ENCODE data around the gene KLF14.
"Not testable (repeated sequence)": the region's sequence is repeated elsewhere in the genome, so short reads cannot be mapped to it uniquely, and the experiment has no call there.

KLF14 gene

DNA sequence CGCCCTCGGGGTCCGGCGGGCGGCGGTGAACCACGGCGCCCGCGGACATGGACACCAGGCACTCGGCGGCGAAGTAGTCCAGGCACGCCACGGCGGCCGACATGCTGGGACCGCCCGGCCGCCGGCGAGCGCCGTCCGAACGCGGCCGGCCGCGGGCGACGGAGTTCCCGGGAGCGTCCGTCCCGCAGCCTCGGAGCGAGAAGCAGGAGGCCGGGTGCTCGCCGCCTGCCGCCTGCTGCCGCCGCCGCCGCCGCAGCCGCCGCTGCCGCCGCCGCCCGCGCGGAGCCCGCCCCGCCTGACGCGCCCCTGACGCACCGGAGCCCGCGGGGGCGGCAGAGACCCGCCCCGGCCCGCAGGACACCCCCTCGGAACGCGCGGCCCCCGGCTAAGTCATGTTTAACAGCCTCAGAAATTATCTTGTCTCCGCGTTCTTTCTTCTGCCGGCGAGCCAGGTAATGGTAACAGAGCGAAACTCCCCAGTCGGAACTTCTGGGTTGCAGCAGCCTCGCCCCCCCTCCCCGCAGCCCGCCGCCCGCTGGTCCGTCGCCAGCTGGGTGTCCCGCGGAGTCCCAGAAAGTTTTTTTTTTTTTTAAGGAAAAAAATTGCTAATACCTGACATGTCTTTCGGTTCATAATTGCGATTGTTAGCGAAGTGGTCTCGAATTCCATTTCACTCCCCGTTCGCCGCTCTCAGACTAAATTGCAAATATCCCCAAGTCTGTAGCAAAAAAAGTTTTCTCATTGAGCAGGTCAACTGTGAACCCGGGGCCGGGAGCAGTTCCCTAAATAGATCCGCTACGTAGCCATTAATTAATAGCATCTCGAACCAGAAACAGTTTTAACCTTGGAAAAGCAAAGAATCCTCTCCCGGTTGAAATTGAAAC lies at the start of gene KLF14:
Gene KLF14 (minus strand): TSS at position 277 of the 884 bp plus-strand sequence. CDS start 174 bp downstream, at position 103.
- no peak for DNase-seq (ENCODE audit: low read depth)

DNA sequence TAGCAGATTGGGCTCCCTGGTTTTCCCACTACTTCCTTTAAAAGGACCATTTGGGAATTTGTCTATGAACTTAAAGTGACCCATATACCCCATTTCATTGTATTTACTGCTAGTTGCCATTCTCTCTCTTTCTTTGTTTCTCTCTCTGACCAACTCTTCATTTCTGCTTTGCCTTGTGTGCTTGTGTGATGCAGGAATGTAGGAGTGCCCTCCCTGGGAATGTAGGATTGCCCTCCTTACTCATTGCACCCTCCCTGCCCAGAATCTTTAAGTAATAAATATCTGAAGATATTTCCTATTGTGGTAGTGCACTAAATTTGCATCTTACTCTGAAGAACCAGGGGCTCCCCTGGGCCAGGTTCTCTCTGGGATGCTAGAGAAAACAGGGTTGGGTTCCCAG lies 47.3 kb upstream of the KLF14 start:
- no peak for DNase-seq (ENCODE audit: low read depth)

DNA sequence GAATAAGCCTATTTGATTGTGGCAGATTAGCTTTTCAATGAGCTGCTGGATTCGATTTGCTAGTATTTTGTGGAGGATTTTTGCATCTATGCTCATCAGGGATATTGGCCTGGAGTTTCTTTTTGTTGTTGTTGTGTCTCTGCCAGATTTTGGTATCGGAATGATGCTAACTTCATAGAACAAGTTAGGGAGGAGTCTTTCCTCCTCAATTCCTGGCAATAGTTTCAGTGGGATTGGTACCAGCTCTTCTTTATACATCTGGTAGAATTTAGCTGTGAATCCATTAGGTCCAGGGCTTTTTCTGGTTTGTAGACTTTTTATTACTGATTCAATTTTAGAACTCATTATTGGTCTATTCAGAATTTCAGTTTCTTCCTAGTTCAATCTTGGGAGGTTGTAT lies 43.4 kb upstream of the KLF14 start:
- no peak for DNase-seq (ENCODE audit: low read depth)

DNA sequence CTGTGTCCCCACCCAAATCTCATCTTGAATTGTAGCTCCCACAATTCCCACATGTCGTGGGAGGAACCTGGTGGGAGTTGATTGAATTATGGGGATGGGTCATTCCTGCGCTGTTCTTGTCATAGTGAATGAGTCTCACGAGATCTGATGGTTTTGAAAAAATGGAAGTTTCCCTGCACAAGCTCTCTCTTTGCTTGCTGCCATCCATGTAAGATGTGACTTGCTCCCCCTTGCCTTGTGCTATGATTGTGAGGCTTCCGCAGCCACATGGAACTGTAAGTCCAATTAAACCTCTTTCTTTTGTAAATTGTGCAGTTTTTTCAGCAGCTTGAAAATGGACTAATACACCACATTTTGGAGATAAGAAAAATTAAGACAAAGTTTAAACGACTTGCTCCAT lies 38.4 kb upstream of the KLF14 start:
- not testable (repeated sequence) for DNase-seq (ENCODE audit: low read depth)

DNA sequence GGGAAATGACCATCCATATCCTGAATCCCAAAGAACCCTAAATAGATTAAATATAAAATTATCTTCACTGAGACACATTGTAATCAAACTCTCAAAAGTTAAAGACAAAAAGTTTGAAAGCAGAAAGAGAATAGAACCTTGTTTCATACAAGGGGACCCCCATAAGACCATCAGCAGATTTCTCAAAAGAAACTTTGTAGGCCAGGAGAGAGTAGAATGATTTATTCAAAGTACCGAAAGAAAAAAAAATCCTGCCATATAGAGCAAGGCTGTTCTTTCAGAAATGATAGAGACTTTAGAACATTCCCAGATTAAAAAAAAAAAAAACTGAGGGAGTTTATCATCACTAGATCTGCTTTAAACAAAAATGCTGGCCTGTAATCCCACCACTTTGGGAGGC lies 34.8 kb upstream of the KLF14 start:
- DNase-seq (ENCODE audit: low read depth), result no peak

DNA sequence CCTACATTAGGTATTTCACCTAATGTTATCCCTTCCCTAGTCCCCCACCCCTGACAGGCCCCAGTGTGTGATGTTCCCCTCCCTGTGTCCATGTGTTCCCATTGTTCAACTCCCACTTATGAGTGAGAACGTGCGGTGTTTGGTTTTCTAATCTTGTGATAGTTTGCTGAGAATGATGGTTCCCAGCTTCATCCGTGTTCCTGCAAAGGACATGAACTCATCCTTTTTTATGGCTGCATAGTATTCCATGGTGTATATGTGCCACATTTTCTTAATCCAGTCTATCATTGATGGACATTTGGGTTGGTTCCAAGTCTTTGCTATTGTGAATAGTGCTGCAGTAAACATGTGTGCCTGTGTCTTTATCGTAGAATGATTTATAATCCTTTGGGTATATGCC lies 30.6 kb upstream of the KLF14 start:
- not testable (repeated sequence) for DNase-seq (ENCODE audit: low read depth)

DNA sequence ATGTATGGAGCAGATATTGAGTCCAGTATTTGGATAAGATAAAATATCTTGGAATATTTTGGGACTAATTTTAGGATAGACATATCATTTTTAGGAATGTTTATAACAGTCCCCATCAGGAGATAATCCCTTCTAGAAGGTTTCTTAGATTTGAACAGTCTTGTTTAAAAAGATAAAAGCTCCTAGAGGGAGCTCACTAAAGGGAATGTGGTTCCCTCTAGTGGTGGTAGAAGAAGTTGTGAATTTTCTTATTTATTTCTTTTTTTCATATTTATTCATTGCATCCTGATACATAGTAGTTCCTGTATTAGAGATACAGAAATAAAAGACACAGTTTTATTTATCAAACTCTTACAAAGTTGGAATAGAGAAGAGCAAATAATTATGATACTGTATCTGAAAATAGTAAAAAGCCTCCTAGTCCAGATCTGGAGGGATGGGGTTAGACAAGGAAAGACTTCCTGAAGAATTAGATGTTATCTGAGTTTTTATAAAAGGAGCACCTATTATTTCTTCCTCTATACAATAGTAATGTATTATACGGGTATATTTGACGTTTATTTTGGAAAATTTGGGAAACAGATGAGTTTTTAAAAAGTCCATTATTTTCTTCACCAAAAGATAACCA lies 24.5 kb upstream of the KLF14 start:
- DNase-seq (ENCODE audit: low read depth), result no peak

DNA sequence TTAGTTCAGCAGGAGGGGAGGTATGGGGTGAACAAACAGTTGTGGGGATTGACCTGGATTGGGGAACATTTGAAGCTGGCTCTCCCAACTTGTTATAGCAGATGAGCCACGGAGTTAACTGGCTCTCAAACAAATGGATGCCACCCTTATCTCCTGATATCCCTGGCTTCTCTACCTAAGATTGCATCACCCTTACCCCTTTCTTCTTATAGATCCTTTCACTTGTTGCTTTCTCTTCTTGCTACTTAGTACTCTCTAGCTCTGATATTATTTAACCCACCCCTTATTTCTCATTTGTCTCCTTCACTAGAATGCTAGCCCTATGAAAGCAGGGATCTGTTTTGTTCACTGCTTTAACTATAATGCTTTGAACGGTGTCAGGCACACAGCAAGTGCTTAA lies 22.3 kb upstream of the KLF14 start:
- DNase-seq (ENCODE audit: low read depth), result no peak

DNA sequence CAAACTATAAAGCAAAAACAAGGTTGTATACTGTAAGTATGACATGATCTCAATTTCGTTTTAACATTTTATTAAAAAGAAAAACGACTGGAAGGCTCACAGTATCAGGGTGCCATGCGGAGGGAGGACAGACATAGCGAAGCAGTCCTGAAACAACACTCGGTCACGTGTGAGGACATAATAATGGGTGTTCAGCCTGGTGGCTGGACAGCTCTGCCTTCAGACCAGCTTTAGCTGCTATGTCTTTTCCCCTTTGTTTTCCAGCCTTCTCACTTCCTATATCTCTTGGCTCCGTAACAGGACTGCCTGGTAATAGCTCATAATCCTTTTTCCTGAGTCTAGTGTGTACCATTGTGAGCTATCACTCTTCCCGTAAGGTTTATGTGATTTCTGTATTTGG lies 18.4 kb upstream of the KLF14 start:
- DNase-seq (ENCODE audit: low read depth), result no peak

DNA sequence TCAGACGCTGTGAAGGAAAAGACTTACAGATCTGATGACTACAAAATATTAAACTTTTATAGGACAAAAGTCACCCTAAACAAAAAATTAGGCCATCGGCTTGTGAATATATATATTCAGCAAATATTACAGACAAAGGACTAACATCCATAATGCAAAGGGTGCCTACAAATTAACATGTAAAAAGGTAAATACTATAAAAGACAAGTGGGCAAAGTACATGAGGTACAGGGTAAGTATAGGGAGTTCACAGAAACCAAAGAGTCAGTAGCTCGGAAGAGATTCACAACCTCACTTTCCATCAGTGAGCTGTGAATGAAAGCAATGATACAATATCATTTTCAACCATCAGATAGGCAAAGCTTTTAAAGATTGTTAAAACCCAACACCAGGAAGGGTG lies 16.7 kb upstream of the KLF14 start:
- DNase-seq (ENCODE audit: low read depth), result no peak

DNA sequence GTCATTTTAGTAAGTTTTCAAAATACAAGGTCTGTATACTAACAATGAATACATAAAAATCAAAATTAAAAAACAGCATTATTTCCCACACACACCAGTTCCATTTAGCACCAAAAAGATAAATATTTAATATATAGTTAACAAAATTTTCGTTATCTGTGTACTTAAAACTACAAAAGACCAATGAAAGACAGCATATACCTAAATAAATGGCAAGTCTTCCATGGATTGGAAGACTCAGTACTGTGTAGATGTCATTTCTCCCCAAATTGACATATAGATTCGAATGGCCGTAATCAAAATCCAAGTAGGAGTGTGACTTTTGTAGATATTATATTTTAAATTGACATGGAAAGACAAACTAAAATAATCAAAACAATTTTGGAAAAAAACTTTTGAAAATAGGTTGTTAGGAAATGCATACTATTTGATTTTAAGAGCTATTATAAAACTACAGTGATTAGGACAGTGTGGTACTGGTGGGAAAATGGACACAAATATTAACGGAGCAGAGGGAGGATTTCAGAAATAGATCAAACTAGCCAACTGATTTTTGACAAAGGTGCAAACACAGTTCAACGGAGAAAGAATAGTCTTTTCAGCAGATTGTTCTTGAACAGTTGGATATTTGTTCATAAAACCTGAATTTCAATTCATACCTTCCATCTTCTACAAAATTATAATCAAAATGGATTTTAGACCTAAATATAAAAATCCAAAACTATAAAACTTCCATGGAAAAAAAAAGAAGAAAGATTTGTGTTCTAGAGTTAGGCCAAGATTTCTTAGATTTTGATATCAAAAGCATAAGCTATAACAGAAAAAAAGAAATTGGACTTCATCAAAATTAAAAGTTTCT lies 14.8 kb upstream of the KLF14 start:
- no peak for DNase-seq (ENCODE audit: low read depth)

DNA sequence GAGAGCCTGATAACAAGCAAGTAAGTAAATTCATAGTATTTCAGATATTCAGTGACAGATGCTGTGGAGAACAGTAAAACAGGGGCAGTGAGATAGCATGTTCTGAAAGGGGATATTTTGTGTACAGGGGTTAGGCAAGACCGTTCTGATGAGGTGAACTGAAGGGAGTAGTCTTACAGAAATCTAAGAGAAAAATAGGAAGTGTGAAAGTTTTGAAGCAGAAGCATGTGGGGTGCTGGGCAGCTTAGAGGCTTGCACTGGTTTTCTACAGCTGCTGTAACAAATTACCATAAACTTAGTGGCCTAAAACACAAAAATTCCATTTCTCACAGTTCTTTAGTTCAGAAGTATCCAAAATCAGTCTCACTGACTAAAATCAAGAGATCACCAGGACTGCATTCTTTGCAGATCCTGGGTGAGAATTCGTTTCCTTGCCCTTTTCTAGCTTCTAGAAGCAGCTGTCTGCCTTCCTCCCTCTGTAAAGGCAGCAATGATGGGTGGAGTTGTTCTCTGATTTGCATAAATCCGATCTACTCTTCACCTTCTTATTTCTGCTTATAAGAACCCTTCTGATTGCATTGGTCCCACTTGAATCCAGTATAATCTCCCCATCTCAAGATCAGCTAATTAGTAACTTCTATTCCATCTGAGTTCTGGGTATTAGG lies 7.5 kb upstream of the KLF14 start:
- DNase-seq (ENCODE audit: low read depth), result no peak

DNA sequence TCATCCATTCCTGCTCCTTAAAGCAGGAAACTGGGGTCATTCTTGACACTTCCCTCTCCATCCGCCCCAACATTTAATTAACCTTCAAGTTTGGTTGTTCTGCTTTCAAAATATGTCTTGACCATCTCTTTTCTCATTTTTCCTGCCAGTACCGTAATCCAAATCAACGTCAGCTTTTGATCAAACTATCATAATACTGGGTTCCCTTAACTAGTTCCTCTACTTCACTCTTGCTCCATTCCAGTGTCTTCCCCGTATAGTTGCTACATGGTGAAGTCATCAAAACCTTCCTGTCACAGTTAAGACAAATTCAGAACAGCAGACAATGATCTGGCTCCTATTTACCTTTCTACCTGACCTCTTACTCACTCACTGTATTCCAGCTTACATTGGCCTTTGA lies 6.6 kb upstream of the KLF14 start:
- no peak for DNase-seq (ENCODE audit: low read depth)

DNA sequence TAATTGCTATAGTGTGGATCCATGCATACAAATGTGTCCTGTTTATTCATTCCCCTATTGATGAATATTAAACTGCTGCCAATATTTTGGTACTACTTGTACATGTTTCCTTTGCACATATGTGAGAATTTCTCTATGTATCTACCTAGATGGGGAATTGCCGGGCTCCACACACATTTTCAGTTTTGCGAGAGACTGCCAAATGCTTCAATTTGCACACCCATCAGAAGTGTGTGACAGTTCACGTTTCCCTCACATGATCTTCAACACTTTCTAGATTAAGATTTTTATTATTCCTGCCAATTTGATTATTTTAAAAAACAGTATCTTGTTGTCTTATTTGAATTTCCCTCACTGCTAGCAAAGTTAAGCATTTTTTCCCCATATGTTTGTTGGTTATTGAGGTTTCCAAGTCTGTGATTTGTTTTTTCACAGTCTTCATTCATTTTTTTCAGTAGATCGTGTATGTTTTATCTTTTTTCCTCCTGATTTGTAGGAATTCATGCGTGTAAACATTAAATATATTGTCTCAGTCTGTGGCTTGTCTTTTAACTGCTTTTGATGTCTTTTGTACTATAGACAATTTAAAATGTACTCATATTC lies 2.4 kb upstream of the KLF14 start:
- no peak for DNase-seq (ENCODE audit: low read depth)

DNA sequence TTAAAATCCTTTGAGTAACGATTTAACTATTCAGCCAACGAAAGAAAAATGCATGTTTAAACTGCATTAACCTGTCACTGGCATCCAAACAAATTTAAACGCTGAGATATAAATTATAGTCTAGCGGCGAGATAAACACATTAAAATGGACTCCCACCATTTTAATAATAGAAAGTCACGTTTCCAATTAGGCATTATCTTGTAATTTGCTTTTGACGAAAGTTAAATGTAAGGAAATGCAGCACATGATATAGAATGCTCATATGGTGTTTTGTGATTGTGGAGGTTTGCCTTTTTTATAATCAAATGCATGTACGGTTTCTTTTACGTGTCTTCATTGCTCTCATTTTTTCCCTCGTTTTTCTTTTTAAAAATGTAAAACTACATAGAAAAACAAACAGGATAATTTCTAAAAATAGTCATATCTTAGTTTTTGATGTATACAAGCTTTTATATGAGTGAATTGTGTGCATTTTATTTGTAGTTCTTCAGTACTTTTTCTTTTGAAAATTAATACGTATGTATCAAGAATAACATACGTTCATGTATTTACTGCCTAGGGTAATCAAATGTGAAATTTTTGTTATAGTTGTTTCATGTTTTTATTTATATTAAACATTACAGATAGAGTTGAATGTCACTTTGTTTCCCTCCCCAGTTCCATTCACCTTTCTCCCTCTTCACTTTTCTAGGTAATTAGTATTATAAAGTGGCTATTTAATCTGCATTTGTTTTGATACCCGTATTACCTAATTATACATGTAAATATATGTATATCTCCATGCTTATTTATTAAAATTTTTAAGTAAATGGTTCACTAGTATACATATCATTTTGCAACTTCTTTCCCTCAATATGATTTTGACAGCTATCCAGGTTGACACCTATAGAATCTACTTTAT lies 1.1 kb upstream of the KLF14 start:
- DNase-seq (ENCODE audit: low read depth), result no peak

DNA sequence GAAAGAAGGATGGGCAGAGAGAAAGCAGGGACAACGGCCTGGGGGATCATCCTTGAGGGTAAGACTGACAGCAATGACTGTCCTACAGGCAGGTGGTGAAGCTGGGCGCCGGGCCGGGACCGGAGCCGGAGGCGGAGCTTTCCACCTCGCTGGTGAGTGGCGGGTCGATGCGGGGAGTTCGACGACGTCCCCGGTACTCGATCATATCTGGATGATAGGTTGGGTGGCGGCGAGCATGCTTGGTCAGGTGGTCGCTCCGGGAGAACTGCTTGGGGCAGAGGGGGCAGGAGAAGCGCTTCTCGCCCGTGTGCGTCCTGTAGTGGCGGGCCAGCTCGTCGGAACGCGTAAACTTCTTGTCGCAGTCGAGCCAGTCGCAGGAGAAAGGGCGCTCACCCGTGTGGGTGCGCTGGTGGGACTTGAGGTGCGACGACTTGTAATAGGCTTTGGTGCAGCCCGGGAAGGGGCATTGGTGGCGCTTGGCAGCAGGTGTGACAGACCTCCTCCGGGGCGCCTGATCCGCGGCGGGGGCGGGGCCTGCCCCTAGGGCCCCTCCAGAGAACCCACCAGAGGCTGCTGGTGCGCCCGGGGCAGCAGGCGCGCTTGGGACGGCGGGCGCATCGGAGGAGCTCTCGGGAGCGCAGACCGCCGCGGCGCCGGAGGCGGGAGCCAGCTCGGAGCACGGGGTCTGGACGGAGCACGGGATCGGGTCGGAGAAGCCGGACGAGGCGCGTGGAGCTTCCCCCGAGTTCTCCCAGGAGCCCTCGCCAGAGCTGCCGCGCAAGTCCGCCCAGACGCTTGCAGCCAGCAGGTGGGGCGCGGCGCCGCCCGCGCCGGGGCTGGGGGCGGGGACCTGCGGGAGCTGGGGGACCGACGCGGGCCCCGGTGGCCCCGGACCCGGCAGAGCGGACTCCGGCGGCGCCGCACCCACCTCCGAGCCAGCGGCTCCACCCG lies 752 bp downstream of the KLF14 start:
- no peak for DNase-seq (ENCODE audit: low read depth)

DNA sequence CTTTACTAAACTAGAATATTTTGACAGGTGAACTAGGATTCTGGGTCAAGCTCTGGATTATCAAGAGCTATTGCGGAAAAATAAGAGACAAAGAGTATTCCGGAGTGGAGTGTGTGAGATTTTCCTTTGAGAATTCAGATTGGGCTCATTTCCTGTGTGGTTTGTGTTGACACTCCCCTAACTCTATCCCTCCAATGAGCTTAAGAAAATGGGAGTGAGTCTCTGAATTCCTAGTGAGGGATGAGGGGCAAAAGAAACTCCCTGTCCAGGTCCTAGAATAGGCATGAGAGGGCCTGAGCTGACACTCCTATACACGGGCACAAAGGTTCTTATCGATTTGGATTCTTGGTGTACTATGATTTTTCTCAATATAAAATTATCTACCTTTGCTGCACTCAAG lies 10.2 kb downstream of the KLF14 start:
- DNase-seq (ENCODE audit: low read depth), result no peak

DNA sequence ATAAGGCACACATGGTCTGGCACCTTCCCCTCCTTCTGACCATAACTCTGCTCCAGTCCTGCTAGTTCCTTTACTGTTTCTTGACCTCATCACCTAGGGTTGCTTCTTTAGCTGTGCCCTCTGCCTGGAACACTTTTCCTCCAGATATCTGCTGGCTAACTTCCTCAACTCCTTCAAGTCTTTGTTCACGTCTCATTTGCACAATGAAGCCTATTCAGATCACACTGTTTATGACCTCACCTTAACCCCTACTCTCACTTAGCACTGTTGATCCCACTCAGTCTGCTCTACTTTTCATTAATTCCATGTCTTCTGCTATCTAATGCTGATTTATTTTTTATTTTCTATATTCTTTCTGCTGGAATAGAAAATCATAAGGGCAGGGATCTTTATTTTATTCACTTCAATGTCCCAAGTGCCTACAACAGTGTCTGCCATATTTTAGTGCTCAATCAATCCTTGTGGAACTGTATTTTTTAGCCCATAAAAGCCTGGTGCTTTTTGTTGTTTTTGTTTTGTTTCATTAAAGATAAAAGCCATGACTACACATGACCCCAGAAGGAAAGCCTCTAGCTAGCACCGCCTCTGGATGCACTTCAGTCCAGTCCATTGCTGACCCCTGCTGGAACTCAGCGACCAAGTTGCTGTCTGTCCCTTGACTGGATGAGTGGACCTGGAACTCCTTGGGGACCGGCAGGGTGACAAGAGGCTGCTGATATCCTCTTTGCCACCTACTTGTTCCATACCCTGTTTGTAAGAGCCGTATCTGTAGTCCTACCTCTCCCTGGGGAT lies 12.3 kb downstream of the KLF14 start:
- DNase-seq (ENCODE audit: low read depth), result peak; percentile 24

DNA sequence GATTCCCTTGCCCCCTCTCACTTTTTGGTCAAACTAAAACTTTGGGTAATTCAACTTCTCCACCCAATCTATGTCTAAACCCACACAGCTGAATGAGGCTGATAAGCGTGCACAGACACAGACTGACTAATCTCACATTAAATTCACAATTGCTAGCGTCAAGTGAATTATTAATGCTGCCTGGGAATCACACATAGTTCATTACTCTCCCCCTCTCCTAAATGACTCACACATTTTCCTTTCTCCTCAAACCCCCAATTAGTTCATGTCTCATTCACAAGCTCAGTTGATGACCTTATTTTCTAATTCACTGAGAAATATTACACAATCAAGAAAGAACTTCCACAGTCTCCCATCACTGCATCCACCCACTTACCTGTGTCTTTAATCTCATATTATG lies 14.5 kb downstream of the KLF14 start:
- no peak for DNase-seq (ENCODE audit: low read depth)

Data from CMK (cell line).